ENCODE data around the gene VRK1.

GRCh38 chr14:96829791-96830190 is 32.6 kb downstream of the VRK1 start:
- TF ChIP-seq, protein P1, sequence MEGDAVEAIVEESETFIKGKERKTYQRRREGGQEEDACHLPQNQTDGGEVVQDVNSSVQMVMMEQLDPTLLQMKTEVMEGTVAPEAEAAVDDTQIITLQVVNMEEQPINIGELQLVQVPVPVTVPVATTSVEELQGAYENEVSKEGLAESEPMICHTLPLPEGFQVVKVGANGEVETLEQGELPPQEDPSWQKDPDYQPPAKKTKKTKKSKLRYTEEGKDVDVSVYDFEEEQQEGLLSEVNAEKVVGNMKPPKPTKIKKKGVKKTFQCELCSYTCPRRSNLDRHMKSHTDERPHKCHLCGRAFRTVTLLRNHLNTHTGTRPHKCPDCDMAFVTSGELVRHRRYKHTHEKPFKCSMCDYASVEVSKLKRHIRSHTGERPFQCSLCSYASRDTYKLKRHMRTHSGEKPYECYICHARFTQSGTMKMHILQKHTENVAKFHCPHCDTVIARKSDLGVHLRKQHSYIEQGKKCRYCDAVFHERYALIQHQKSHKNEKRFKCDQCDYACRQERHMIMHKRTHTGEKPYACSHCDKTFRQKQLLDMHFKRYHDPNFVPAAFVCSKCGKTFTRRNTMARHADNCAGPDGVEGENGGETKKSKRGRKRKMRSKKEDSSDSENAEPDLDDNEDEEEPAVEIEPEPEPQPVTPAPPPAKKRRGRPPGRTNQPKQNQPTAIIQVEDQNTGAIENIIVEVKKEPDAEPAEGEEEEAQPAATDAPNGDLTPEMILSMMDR (conservative IDR thresholded peaks at IDR 0.05; ENCODE audit: low read depth, low read length) = no peak
- TF ChIP-seq EZH2 (IDR thresholded peaks at IDR 0.05; ENCODE audit: borderline replicate concordance, low read depth, low read length, poor library complexity, severe bottlenecking) = no peak

Data from A673 (cell line).